Testis (tissue), 2 donors: ENCODE measurements around the gene SANBR.

ENCODE experiments used
- CTCF ChIP-seq, 3 experiments: fragments of 450-650 bp in 2 of 3; fragments of 200-600 bp in 1 of 3; sonication (generic) in 1 of 3; IDR thresholded peaks; one replicate each; pipeline ENCODE4 v1.5.1; 2016 to 2019; ENCODE audit warnings: antibody characterized with exemption in 3 of 3, mild to moderate bottlenecking in 2 of 3, moderate library complexity in 1 of 3
- POLR2A ChIP-seq: fragments of 450-650 bp; IDR thresholded peaks from one replicate; pipeline ENCODE4 v1.6.1; 2017; ENCODE audit warnings: antibody characterized with exemption, mild to moderate bottlenecking, moderate library complexity

DNA sequence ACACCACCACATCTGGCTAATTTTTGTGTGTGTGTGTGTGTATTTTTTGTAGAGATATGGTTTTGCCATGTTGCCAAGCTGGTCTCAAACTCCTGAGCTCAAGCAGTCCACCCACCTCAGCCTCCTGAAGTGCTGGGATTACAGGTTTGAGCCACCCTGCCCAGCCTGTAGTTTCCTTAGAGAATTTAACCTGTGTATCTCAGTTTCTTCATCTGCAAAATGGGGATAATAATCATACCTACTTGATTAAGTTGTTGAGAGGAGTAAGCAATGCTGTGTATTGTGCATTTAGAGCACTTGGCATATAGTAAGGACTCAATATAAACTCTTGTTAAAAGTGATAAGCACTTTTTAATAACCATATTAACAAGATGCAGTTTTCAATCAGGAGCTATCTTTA lies 6.3 kb upstream of the SANBR start:
- TF ChIP-seq CTCF (IDR thresholded peaks at IDR 0.05) (no peak), POLR2A (no peak)
